Left ventricle myocardium inferior (tissue), 1 donor: ENCODE measurements around the gene MPZL1. TPM values are rescaled to one million over a fixed set of nuclear protein-coding genes. Genes with fewer than 3 reads are reported as not detected.

Experiments
- DNase-seq: peaks from one replicate; pipeline ENCODE4 v3.0.0-alpha.2; 2020
- H3K27ac ChIP-seq: fragments of 200-600 bp; replicated peaks from 2 replicates; pipeline ENCODE4 v1.8.0; 2021
- H3K27me3 ChIP-seq: fragments of 200-600 bp; 2 replicates; pipeline ENCODE4 v1.8.0; 2021; ENCODE audit warnings: low read depth
- H3K36me3 ChIP-seq: fragments of 200-600 bp; 2 replicates; pipeline ENCODE4 v1.8.0; 2021
- H3K4me1 ChIP-seq: fragments of 200-600 bp; 2 replicates; pipeline ENCODE4 v1.8.0; 2021
- H3K4me3 ChIP-seq: fragments of 200-600 bp; 2 replicates; pipeline ENCODE4 v1.8.0; 2021; ENCODE audit warnings: mild to moderate bottlenecking, moderate library complexity
- H3K9me3 ChIP-seq: fragments of 200-600 bp; replicated peaks from 2 replicates; pipeline ENCODE4 v1.8.0; 2021
- CTCF ChIP-seq: fragments of 200-600 bp; IDR thresholded peaks from 2 replicates; pipeline ENCODE4 v1.8.0; 2021; ENCODE audit warnings: antibody characterized with exemption, mild to moderate bottlenecking, borderline replicate concordance
- intact Hi-C: fragments of 100-400 bp; cut with micrococcal nuclease; formaldehyde crosslinking; loops from one replicate; pipeline ENCODE4 v1.11.0; 2022
- total RNA-seq: library from RNA; stranded (reverse); fragmentation: NEBNext Ultra II Directional; extraction: Animal tissue kit (Norgen Biotek cat#: 25700); gene quantifications from one replicate; pipeline ENCODE4 v1.2.1, GENCODE V29; 2021
- donor health status: DM: no; HTN: yes; CAD: no; lungs with severe emphysema.

The MPZL1 gene
- total RNA-seq, 1 donor from 2014 or later, result 28.9 TPM

- H3K4me3 ChIP-seq, result no peak overlapping the region
- H3K4me1 ChIP-seq, result peaks cover 53% of the 10 kb centered on the region
- no peak for TF ChIP-seq CTCF
- no peaks in the 10 kb centered on the region for H3K9me3 ChIP-seq
- DNase-seq, result no peak
- intact Hi-C loops, result no loop called here
- H3K27ac ChIP-seq, result peak overlapping the region; percentile 89
- H3K27me3 ChIP-seq, result no peaks in the 10 kb centered on the region
- peaks cover 4% of the 10 kb centered on the region for H3K36me3 ChIP-seq
Measured at GRCh38 chr1:167794043-167794442, 72.3 kb downstream of the MPZL1 start.

- Histone ChIP-seq H3K4me3 (peak overlapping the region; percentile 18), H3K27me3 (no peaks in the 10 kb centered on the region), H3K27ac (peak overlapping the region; percentile 89), H3K9me3 (no peaks in the 10 kb centered on the region), H3K36me3 (no peaks in the 10 kb centered on the region), H3K4me1 (peaks cover 45% of the 10 kb centered on the region)
- peak; percentile 41 for DNase-seq
- intact Hi-C loops, result no loop called here
- no peak for TF ChIP-seq CTCF
Measured at GRCh38 chr1:167795810-167796740, 74.3 kb downstream of the MPZL1 start.

GRCh38 chr1:167797015-167797414 is 75.2 kb downstream of the MPZL1 start:
- H3K4me1 ChIP-seq, result peaks cover 40% of the 10 kb centered on the region
- peak; percentile 76 for DNase-seq
- no peaks in the 10 kb centered on the region for H3K27me3 ChIP-seq
- no peaks in the 10 kb centered on the region for H3K9me3 ChIP-seq
- no peak for TF ChIP-seq CTCF
- no peaks in the 10 kb centered on the region for H3K36me3 ChIP-seq
- intact Hi-C loops, result no loop called here
- peak overlapping the region; percentile 18 for H3K4me3 ChIP-seq
- peak overlapping the region; percentile 89 for H3K27ac ChIP-seq

GRCh38 chr1:167798952-167799351 is 77.2 kb downstream of the MPZL1 start:
- intact Hi-C loops, result no loop called here

GRCh38 chr1:167799747-167800146 is 78.0 kb downstream of the MPZL1 start:
- intact Hi-C loops, result loop anchor here (5.0 to 10.0 kb wide), 2 partner anchors 72 to 195 kb away; no protein-coding TSS in a partner anchor
- H3K27me3 ChIP-seq, result no peaks in the 10 kb centered on the region
- no peaks in the 10 kb centered on the region for H3K9me3 ChIP-seq
- no peak for DNase-seq
- H3K4me1 ChIP-seq, result peaks cover 43% of the 10 kb centered on the region
- peak overlapping the region; percentile 16 for H3K27ac ChIP-seq
- H3K36me3 ChIP-seq, result no peaks in the 10 kb centered on the region
- no peak overlapping the region for H3K4me3 ChIP-seq
- no peak for TF ChIP-seq CTCF

More at GRCh38 chr1:167798952-167799351, 77.2 kb downstream of the MPZL1 start:
- Histone ChIP-seq H3K36me3 (no peaks in the 10 kb centered on the region), H3K27ac (no peak overlapping the region), H3K4me1 (peaks cover 46% of the 10 kb centered on the region), H3K27me3 (no peaks in the 10 kb centered on the region), H3K4me3 (no peak overlapping the region), H3K9me3 (no peaks in the 10 kb centered on the region)
- TF ChIP-seq CTCF, result no peak
- DNase-seq, result no peak
